Suppressor macrophage treated with lipopolysaccharide for 1 hour (primary cell): Measurements from ENCODE around the gene ARMC12.
"Not testable (repeated sequence)": the region's sequence is repeated elsewhere in the genome, so short reads cannot be mapped to it uniquely, and the experiment has no call there.

ENCODE experiments used
- DNase-seq, 3 donors: peaks; one replicate each; pipeline ENCODE4 v3.0.0-alpha.2; 2020 to 2022

Gene ARMC12

GRCh38 chr6:35718911-35719381 lies 17.9 kb upstream of the ARMC12 start:
- DNase-seq = peak in 1 of 3 donors; percentile 48

DNA sequence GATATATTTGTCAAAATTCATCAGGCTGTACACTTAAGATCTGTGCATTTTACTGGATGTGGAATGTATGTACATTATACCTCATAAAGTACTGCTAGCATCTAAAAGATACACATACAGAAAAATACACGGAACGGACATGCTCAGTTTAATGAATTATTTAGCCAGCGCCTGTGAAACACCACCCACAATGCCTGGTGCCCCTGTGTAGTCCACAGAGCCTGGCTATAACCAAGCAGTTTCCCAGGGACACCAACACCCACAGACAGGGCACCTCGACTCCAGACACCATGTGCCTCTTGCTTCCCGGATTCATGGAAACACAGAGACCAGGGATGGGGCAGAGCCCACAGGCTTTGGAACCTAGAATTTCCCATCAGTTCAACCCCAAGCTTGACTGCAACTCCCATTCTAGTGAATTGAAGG lies 17.4 kb upstream of the ARMC12 start:
- DNase-seq = no peak

DNA sequence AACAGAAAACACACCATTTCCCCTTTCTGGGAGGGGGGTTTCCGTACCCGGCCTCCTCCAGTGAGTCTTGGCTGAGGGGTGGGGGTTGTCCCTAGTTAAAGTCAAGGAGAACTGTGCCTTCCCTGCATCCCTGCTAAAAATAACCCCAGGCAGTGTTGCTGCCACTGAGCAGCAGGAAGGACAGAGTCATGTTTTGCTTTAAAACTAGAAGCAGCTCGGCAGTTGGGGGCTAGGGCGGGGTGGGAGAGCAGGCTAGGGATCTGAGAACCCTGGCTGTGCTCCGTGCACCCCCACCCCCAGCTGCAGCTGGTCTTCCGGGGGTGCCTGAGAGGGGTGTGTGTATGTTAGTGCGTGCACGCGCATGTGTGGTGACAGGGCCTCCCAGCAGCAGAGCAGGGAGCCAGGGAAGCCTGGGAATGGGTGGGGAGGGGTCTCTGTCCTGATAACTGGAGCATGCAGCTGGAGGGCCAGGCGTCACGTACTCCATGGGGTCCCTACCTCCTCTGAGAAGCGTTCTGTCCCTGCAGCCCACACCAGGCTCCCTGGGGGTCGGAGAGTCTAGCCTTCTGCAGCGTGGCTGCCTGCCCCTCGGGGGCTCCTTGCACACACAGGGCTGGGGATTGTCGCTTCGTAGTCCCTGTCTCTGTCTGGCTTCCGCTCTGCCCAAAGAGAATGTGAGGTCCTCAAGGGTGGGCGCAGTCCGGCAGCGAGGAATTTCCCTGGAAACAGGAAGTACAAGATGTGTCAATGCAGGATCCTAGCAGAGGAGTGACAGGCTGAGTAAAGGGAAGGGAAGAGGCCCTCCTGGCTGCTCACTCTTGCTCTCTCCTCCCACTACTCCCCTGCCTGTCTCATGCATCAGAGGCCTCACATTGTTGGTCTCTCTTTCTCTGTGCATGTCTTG lies 16.8 kb upstream of the ARMC12 start:
- peak; percentile 95 to 97 (median 95) for DNase-seq

GRCh38 chr6:35722121-35722761 lies 14.6 kb upstream of the ARMC12 start:
- DNase-seq = no peak

- no peak for DNase-seq
Observed at GRCh38 chr6:35723587-35723986, 13.2 kb upstream of the ARMC12 start.

DNA sequence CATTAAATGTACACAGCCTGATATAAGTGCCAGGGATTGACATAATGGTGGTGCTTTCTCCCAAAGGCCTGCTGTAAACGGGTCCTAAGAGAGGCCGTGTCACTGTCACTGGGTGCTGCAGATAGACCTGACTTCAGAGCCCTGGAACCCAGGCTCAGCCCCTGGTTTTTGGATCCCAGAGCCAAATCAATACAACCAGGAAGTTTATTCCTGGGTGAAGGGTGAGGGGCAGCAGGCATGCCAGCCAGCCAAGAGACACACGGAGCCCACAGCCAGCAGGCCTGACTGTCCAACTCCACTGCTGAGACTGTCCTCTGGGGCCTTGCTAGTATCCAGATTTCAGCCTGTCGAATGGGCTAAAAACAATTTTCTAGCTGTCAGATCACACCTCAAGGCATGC lies 12.8 kb upstream of the ARMC12 start:
- DNase-seq = no peak

DNA sequence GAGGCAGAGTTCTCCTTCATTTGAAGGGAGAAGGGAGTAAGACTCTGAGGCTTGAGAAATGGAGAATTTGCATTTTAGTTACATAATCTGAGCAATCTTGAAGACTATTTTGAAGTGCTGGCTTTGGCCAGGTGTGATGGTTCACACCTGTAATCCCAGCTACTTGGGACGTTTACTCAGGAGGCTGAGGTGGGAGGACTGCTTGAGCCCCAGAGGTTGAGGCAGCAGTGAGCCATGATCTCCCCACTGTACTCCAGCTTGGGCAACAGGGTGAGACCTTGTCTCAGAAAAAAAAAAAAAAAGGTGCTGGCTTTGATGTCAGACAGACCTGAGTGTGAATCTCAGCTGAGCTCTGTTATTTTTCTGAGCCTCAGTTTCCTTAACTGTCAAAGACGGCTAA lies 12.4 kb upstream of the ARMC12 start:
- no peak for DNase-seq

GRCh38 chr6:35725081-35725708 lies 11.6 kb upstream of the ARMC12 start:
- DNase-seq = no peak

- DNase-seq = peak; percentile 95 to 97 (median 95)
Observed at GRCh38 chr6:35725721-35726438, 11.0 kb upstream of the ARMC12 start.

DNA sequence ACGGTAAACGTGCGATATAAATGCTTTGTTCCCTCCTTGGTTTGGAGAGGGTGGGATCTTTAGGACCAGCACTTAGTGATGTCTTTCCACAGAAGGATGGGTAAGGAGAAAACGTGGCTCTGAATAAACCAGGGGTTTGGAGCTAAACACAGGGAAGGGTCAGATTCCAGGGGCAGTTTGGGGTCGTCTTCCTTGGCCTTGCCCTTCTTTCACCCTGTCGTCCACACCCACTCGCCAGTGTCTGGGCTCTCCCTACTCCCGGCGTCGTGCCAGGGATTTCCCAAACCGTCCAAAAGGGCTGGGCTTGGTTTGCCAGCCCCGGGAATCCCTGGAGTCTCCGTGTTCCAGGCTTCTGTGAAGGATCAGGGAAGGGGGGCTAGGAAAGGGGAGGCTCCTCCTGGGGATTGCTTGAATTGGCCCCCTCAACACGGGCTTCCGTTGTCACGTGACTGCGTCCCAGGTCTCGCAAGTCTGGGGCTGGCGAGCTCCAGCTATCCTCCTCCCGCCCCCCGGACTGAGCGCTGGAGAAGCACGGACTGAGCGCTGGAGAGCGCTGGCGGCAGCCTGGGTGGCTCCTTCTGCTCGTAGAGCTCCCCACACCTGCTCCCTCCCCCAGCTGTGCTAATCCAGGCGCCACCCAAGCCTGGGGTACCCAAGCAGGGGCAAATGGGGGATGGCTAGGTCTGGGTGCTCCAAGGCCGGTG lies 9.4 kb upstream of the ARMC12 start:
- DNase-seq = peak; percentile 53 to 79 (median 70)

DNA sequence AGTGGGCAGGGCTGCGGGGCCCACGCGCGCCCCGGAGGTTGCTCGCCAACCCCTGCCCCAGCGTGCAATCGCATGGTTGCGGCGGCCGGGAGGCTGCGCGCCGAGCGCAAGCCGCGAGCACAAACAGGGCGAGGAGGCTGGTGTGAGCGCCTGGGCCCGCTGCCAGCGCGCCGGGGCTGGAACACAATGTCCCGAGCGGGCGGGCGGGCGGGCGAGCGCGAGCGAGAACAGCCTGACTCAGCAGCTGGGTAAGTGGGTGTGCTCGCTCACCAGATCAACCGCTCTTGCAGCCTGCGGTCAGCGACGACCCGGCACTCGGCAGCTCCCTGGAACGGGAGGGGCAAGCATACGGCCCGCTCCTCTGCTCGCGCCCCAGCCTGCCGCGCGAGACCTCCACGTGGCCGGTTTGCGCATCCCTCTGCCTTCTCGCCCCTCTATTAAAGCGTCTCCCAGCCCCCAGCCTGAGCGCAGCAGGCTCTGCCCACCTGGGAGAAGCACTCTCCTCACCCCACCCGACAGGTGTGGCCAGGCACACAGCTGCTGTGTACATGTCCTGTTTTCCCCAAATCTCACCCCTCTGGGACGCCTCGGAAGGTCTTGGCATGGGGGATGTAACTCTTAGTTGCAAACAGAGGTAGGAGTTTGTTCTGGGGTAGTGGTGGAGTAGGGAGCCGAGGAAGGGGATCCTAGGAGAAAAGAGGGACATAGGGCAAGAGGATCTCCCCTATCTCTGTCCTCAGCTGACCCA lies 8.7 kb upstream of the ARMC12 start:
- peak; percentile 89 to 92 (median 91) for DNase-seq

GRCh38 chr6:35728683-35729678 lies 7.9 kb upstream of the ARMC12 start:
- DNase-seq = no peak

DNA sequence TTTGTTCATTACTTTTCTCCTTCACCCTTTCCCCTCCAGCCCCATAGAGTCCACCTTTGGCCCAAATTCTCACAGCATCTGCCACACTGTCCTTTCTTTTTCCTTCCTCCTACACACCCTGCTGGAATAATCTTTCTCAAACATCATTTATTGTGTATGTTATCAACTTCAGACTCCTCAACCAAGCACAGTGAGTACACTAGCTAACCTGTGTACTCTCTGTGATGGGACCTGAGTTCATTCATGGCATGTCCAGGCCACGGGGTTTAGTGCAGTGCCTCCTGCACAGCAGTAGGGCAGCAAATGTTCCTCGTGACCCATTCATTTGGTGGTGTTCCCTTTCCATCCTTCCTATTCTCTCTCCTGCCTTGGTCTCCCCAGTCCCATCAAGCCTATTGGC lies 7.1 kb upstream of the ARMC12 start:
- DNase-seq = no peak

DNA sequence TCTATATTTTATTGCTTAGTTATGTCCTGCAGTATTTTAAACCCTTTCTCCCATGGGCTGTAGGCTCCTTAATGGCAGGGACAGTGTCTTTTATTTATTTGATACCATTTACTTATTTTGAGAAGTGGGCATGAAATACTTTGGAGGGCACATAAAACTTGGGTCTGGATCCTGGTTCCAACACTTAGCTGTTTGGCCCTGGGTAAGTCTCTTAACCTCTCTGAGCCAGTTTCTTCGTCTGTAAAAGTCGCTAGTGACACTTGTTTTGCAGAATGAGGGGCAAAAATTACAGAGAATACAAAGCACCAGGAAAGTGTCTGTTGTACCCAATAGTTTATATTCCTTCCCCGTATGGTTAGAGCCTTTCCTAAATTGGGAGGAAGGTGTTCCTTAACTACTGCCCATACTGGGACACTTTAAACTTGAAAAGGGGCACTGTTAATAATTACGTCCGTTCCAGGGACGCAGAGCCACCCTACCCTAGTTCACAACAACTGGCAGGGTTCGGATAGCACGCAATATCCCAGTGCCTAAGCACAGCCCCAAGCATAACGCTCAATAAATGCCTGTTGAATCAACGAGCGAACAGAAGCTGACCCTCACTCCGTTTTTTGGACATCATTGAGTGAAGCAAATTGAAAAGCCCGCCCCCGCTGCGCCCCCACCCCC lies 6.0 kb upstream of the ARMC12 start:
- no peak for DNase-seq

DNA sequence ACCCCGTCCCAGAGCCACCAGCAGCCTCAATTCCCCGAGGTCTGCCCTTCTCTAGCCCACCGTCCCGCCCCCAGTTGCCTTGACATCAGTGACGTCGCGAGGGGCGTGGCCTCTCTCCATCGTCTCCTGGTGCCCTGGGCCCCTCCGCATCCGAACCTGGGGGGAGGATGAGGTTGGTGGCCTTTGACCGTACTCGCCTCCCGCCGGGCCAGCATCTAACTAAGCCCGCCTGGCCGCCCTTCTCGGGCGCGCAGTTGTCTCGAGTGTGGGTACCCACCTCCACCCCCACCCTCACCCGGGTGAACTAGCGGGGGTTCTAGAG lies 5.5 kb upstream of the ARMC12 start:
- peak in 2 of 3 donors; percentile 44 to 70 for DNase-seq

GRCh38 chr6:35731736-35732532 lies 4.9 kb upstream of the ARMC12 start:
- DNase-seq = peak; percentile 41 to 75 (median 56)

GRCh38 chr6:35733633-35734032 lies 3.2 kb upstream of the ARMC12 start:
- no peak for DNase-seq

- not testable (repeated sequence) for DNase-seq
Observed at GRCh38 chr6:35734319-35734718, 2.5 kb upstream of the ARMC12 start.

DNA sequence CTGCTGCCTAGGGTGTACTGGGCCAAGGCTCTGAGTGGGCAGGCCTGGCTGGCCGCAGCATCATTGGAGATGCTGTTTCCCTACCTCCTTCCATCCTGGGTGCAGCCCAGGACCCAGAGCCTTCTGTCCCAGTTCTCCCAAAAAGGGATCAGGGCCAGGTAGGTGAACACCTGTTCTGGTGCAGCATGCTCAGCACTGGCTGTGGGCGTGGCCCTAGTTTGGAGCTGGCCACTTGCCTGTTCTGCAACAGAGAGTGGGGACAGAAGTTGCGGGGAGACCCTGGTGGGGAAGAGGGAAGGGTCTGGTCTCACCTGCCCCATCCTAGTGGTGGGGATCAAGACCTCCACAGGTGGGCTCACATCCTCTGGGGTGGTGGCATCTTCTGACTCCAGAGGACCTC lies 1.4 kb upstream of the ARMC12 start:
- no peak for DNase-seq
